NT2/D1 (cell line): ENCODE results near the gene UPK3A.

Experiments used
- DNase-seq: peaks from one replicate; pipeline ENCODE4 v3.0.0-alpha.2; 2011; ENCODE audit warnings: low read depth, low spot score
- H3K27me3 ChIP-seq: 2 replicates; pipeline ENCODE4 v1.6.0; 2011; ENCODE audit warnings: mild to moderate bottlenecking; ENCODE audit not compliant: insufficient read length, insufficient read depth
- H3K36me3 ChIP-seq: 2 replicates; pipeline ENCODE4 v1.6.1; 2011; ENCODE audit warnings: mild to moderate bottlenecking, low read length, mixed read lengths; ENCODE audit not compliant: insufficient read depth, insufficient read length
- H3K4me1 ChIP-seq: 2 replicates; pipeline ENCODE4 v1.5.1; 2011; ENCODE audit not compliant: insufficient read depth, insufficient read length
- H3K4me3 ChIP-seq: 2 replicates; pipeline ENCODE4 v1.5.1; 2011; ENCODE audit warnings: low read depth; ENCODE audit not compliant: insufficient read length
- H3K9ac ChIP-seq: 2 replicates; pipeline ENCODE4 v1.6.0; 2011; ENCODE audit warnings: low read depth; ENCODE audit not compliant: insufficient read length
- H3K9me3 ChIP-seq: 2 replicates; pipeline ENCODE4 v1.5.1; 2011; ENCODE audit warnings: mild to moderate bottlenecking, low read length; ENCODE audit not compliant: insufficient read depth
- SUZ12 ChIP-seq: IDR thresholded peaks from 2 replicates; pipeline ENCODE4 v1.6.1; 2011; ENCODE audit not compliant: insufficient read length, insufficient read depth; ENCODE audit errors: extremely low read depth
- YY1 ChIP-seq: IDR thresholded peaks from 2 replicates; pipeline ENCODE4 v1.6.1; 2011; ENCODE audit not compliant: insufficient read length, insufficient read depth
- ZNF274 ChIP-seq: IDR thresholded peaks from 2 replicates; pipeline ENCODE4 v1.6.1; 2011; ENCODE audit warnings: mild to moderate bottlenecking, low read depth, low read length

Gene UPK3A

GRCh38 chr22:45330548-45330947 is 45.8 kb downstream of the UPK3A start:
- H3K36me3 ChIP-seq: peaks cover 58% of the 10 kb centered on the region
- no peaks in the 10 kb centered on the region for H3K9me3 ChIP-seq
- TF ChIP-seq SUZ12: no peak
- no peak for TF ChIP-seq ZNF274
- TF ChIP-seq YY1: no peak
- no peak for DNase-seq
- H3K27me3 ChIP-seq: no peaks in the 10 kb centered on the region
- H3K4me3 ChIP-seq: no peak overlapping the region
- no peak overlapping the region for H3K9ac ChIP-seq
- H3K4me1 ChIP-seq: no peaks in the 10 kb centered on the region

- TF ChIP-seq ZNF274: no peak
- TF ChIP-seq YY1: no peak
- TF ChIP-seq SUZ12: no peak
These were observed 46.7 kb downstream of the UPK3A start for GRCh38 chr22:45331486-45331885.

GRCh38 chr22:45332001-45332400 is 47.3 kb downstream of the UPK3A start:
- H3K4me3 ChIP-seq: no peak overlapping the region
- no peak for DNase-seq
- TF ChIP-seq ZNF274 (no peak), YY1 (no peak), SUZ12 (no peak)
- H3K36me3 ChIP-seq: peaks cover 67% of the 10 kb centered on the region
- no peak overlapping the region for H3K9ac ChIP-seq
- H3K9me3 ChIP-seq: no peaks in the 10 kb centered on the region
- no peaks in the 10 kb centered on the region for H3K27me3 ChIP-seq
- H3K4me1 ChIP-seq: no peaks in the 10 kb centered on the region

More at GRCh38 chr22:45331486-45331885, 46.7 kb downstream of the UPK3A start:
- Histone ChIP-seq H3K27me3 (no peaks in the 10 kb centered on the region), H3K9ac (no peak overlapping the region), H3K4me1 (no peaks in the 10 kb centered on the region), H3K4me3 (no peak overlapping the region), H3K36me3 (peaks cover 62% of the 10 kb centered on the region), H3K9me3 (no peaks in the 10 kb centered on the region)
- no peak for DNase-seq

GRCh38 chr22:45334068-45334467 is 49.3 kb downstream of the UPK3A start:
- peaks cover 56% of the 10 kb centered on the region for H3K36me3 ChIP-seq
- H3K27me3 ChIP-seq: no peaks in the 10 kb centered on the region

GRCh38 chr22:45334528-45334927 is 49.8 kb downstream of the UPK3A start:
- peaks cover 53% of the 10 kb centered on the region for H3K36me3 ChIP-seq
- no peaks in the 10 kb centered on the region for H3K9me3 ChIP-seq
- H3K4me1 ChIP-seq: no peaks in the 10 kb centered on the region
- no peak overlapping the region for H3K9ac ChIP-seq
- DNase-seq: no peak
- no peak overlapping the region for H3K4me3 ChIP-seq
- no peaks in the 10 kb centered on the region for H3K27me3 ChIP-seq
- TF ChIP-seq ZNF274: no peak
- TF ChIP-seq SUZ12: no peak
- TF ChIP-seq YY1: no peak

More at GRCh38 chr22:45334068-45334467, 49.3 kb downstream of the UPK3A start:
- Histone ChIP-seq H3K4me1 (no peaks in the 10 kb centered on the region), H3K9me3 (no peaks in the 10 kb centered on the region), H3K9ac (no peak overlapping the region), H3K4me3 (no peak overlapping the region)
- no peak for DNase-seq
- TF ChIP-seq ZNF274 (no peak), YY1 (no peak), SUZ12 (no peak)

GRCh38 chr22:45335021-45335818 is 50.5 kb downstream of the UPK3A start:
- no peak for DNase-seq
- peaks cover 58% of the 10 kb centered on the region for H3K36me3 ChIP-seq
- TF ChIP-seq SUZ12 (no peak), ZNF274 (no peak), YY1 (no peak)
- no peaks in the 10 kb centered on the region for H3K9me3 ChIP-seq
- H3K4me3 ChIP-seq: no peak overlapping the region
- H3K27me3 ChIP-seq: no peaks in the 10 kb centered on the region
- no peaks in the 10 kb centered on the region for H3K4me1 ChIP-seq
- H3K9ac ChIP-seq: no peak overlapping the region

- no peak overlapping the region for H3K4me3 ChIP-seq
- TF ChIP-seq ZNF274: no peak
- TF ChIP-seq YY1: no peak
- TF ChIP-seq SUZ12: no peak
- H3K4me1 ChIP-seq: no peaks in the 10 kb centered on the region
- DNase-seq: no peak
- no peaks in the 10 kb centered on the region for H3K27me3 ChIP-seq
- H3K9me3 ChIP-seq: no peaks in the 10 kb centered on the region
- peaks cover 58% of the 10 kb centered on the region for H3K36me3 ChIP-seq
- H3K9ac ChIP-seq: no peak overlapping the region
These were observed 51.2 kb downstream of the UPK3A start for GRCh38 chr22:45335854-45336522.
